Activated CD4-positive, alpha-beta T cell treated with anti-CD3 and anti-CD28 coated beads, Interleukin-2, amount 10 ng/mL, durations not matched to agents 24 days and 14 days (primary cell): Measurements from ENCODE around the gene GPR39. TPM values are rescaled to one million over a fixed set of nuclear protein-coding genes. Genes with fewer than 3 reads are reported as not detected.
"Not testable (repeated sequence)": the region's sequence is repeated elsewhere in the genome, so short reads cannot be mapped to it uniquely, and the experiment has no call there.

Experiments used
- DNase-seq: peaks from one replicate; pipeline ENCODE4 v3.0.0; 2022
- H3K27ac Mint-ChIP-seq: one replicate; pipeline ENCODE4 v1.8.0; 2022; ENCODE audit warnings: mild to moderate bottlenecking, mixed read lengths
- H3K27me3 Mint-ChIP-seq: one replicate; pipeline ENCODE4 v1.8.0; 2022; ENCODE audit warnings: mixed read lengths
- H3K36me3 Mint-ChIP-seq: one replicate; pipeline ENCODE4 v1.8.0; 2022; ENCODE audit warnings: low read depth, mild to moderate bottlenecking, mixed read lengths
- H3K4me1 Mint-ChIP-seq: one replicate; pipeline ENCODE4 v1.8.0; 2021; ENCODE audit warnings: mixed read lengths
- H3K4me3 Mint-ChIP-seq: one replicate; pipeline ENCODE4 v1.8.0; 2022; ENCODE audit warnings: mild to moderate bottlenecking, moderate library complexity, mixed read lengths
- H3K9me3 Mint-ChIP-seq: one replicate; pipeline ENCODE4 v1.8.0; 2021; ENCODE audit warnings: mixed read lengths
- intact Hi-C: fragments of 100-400 bp; cut with micrococcal nuclease; formaldehyde crosslinking; loops from one replicate; pipeline ENCODE4 v1.15.1; 2023
- total RNA-seq: library from RNA; stranded (reverse); gene quantifications from 2 replicates; pipeline ENCODE4 v1.2.3, GENCODE V29; 2022

Gene GPR39
- total RNA-seq, 1 donor from 2014 or later, result not detected

DNA sequence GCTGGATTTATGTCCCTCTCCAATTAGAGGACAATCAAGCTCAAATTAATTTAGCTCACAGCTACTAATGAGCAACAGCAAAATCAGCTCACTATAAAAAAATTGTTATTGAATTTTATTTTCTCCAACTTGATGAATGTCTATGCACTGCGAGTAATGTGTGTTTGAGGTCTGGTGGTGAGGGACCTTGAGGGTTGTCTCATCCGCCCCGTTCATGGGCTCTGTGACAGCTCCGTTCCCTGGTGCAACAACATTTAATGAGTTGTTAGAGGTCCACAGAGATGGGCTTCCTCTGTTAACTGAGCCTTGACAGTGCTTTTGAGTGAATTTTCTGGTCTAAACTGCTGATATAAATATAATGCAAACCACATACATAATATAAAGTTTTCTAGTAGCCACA, 101.7 kb downstream of the GPR39 start:
- Mint-ChIP-seq H3K4me1 (no peaks in the 10 kb centered on the region), H3K36me3 (no peaks in the 10 kb centered on the region), H3K27ac (no peak overlapping the region), H3K27me3 (no peaks in the 10 kb centered on the region), H3K9me3 (no peaks in the 10 kb centered on the region), H3K4me3 (no peak overlapping the region)
- intact Hi-C loops, result no loop called here
- DNase-seq, result no peak

- Mint-ChIP-seq H3K4me3 (no peak overlapping the region), H3K27ac (no peak overlapping the region), H3K4me1 (no peaks in the 10 kb centered on the region), H3K9me3 (no peaks in the 10 kb centered on the region), H3K36me3 (no peaks in the 10 kb centered on the region), H3K27me3 (no peaks in the 10 kb centered on the region)
- intact Hi-C loops, result no loop called here
- no peak for DNase-seq
Measured at GRCh38 chr2:132519566-132519965, 103.0 kb downstream of the GPR39 start.

GRCh38 chr2:132521341-132521740, 104.7 kb downstream of the GPR39 start:
- Mint-ChIP-seq H3K4me1 (no peaks in the 10 kb centered on the region), H3K4me3 (no peak overlapping the region), H3K36me3 (no peaks in the 10 kb centered on the region), H3K27me3 (no peaks in the 10 kb centered on the region), H3K27ac (no peak overlapping the region), H3K9me3 (no peaks in the 10 kb centered on the region)
- intact Hi-C loops, result no loop called here
- DNase-seq, result no peak

- Mint-ChIP-seq H3K27me3 (no peaks in the 10 kb centered on the region), H3K9me3 (no peaks in the 10 kb centered on the region), H3K36me3 (no peaks in the 10 kb centered on the region), H3K4me3 (no peak overlapping the region), H3K4me1 (no peaks in the 10 kb centered on the region), H3K27ac (no peak overlapping the region)
- intact Hi-C loops, result no loop called here
- DNase-seq, result no peak
Measured at GRCh38 chr2:132522901-132523300, 106.3 kb downstream of the GPR39 start.

GRCh38 chr2:132537061-132537460, 120.5 kb downstream of the GPR39 start:
- H3K9me3 Mint-ChIP-seq, H3K4me1 Mint-ChIP-seq, intact Hi-C loops, H3K4me3 Mint-ChIP-seq, DNase-seq, H3K27ac Mint-ChIP-seq, H3K27me3 Mint-ChIP-seq, H3K36me3 Mint-ChIP-seq: not testable (repeated sequence)

GRCh38 chr2:132538331-132538855, 121.8 kb downstream of the GPR39 start:
- Mint-ChIP-seq H3K36me3 (no peaks in the 10 kb centered on the region), H3K4me1 (no peaks in the 10 kb centered on the region), H3K9me3 (peaks cover 3% of the 10 kb centered on the region), H3K4me3 (no peak overlapping the region), H3K27me3 (no peaks in the 10 kb centered on the region), H3K27ac (no peak overlapping the region)
- DNase-seq, result no peak
- intact Hi-C loops, result no loop called here

- H3K9me3 Mint-ChIP-seq, result no peaks in the 10 kb centered on the region
- intact Hi-C loops, result no loop called here
- H3K27ac Mint-ChIP-seq, result no peak overlapping the region
Measured at GRCh38 chr2:132540166-132540565, 123.6 kb downstream of the GPR39 start.

GRCh38 chr2:132542953-132543569, 126.5 kb downstream of the GPR39 start:
- no peak for DNase-seq
- Mint-ChIP-seq H3K4me3 (no peak overlapping the region), H3K36me3 (no peaks in the 10 kb centered on the region), H3K9me3 (no peaks in the 10 kb centered on the region), H3K27me3 (no peaks in the 10 kb centered on the region), H3K27ac (no peak overlapping the region), H3K4me1 (no peaks in the 10 kb centered on the region)
- intact Hi-C loops, result no loop called here

More at GRCh38 chr2:132540166-132540565, 123.6 kb downstream of the GPR39 start:
- H3K36me3 Mint-ChIP-seq, result no peaks in the 10 kb centered on the region
- H3K4me1 Mint-ChIP-seq, result no peaks in the 10 kb centered on the region
- no peak for DNase-seq
- H3K27me3 Mint-ChIP-seq, result no peaks in the 10 kb centered on the region
- no peak overlapping the region for H3K4me3 Mint-ChIP-seq

DNA sequence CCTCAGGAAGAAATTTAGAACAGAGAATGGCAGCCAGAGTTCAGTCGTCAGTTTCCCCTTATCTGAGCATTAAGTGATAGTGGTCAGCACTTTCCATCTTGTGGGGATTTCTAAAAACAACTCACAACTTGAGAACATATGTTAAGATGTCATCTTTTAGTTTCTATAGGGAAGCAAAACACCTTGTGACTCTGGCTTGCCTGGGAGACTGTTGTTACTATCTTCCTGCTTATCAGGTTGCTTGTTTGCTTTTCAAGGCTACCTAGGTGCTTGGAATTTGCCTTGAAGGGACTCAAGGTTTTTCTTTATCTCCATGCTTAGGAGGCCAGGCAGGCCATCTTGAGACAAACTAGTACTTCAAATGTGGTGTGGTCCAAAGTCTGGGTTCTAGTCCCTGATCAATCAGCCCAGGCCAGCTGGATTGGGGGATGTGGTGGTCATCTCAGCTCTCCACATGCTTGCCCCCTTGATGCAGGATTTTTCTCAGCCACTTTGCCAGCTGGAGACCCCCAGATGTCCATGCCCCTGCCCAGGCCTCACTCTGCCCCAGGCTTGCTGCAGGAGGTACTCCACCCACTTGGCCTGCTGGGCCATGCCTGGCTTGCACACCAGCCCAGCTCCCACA, 127.5 kb downstream of the GPR39 start:
- DNase-seq, result no peak
- no peaks in the 10 kb centered on the region for H3K9me3 Mint-ChIP-seq
- H3K36me3 Mint-ChIP-seq, result no peaks in the 10 kb centered on the region
- intact Hi-C loops, result no loop called here
- H3K4me3 Mint-ChIP-seq, result no peak overlapping the region
- no peaks in the 10 kb centered on the region for H3K27me3 Mint-ChIP-seq
- no peaks in the 10 kb centered on the region for H3K4me1 Mint-ChIP-seq
- no peak overlapping the region for H3K27ac Mint-ChIP-seq

- H3K4me3 Mint-ChIP-seq, result no peak overlapping the region
- H3K27ac Mint-ChIP-seq, result no peak overlapping the region
- H3K4me1 Mint-ChIP-seq, result no peaks in the 10 kb centered on the region
- no peaks in the 10 kb centered on the region for H3K36me3 Mint-ChIP-seq
- intact Hi-C loops, result no loop called here
- no peaks in the 10 kb centered on the region for H3K9me3 Mint-ChIP-seq
- no peaks in the 10 kb centered on the region for H3K27me3 Mint-ChIP-seq
- peak; percentile 83 for DNase-seq
Measured at GRCh38 chr2:132547090-132547687, 130.6 kb downstream of the GPR39 start.

DNA sequence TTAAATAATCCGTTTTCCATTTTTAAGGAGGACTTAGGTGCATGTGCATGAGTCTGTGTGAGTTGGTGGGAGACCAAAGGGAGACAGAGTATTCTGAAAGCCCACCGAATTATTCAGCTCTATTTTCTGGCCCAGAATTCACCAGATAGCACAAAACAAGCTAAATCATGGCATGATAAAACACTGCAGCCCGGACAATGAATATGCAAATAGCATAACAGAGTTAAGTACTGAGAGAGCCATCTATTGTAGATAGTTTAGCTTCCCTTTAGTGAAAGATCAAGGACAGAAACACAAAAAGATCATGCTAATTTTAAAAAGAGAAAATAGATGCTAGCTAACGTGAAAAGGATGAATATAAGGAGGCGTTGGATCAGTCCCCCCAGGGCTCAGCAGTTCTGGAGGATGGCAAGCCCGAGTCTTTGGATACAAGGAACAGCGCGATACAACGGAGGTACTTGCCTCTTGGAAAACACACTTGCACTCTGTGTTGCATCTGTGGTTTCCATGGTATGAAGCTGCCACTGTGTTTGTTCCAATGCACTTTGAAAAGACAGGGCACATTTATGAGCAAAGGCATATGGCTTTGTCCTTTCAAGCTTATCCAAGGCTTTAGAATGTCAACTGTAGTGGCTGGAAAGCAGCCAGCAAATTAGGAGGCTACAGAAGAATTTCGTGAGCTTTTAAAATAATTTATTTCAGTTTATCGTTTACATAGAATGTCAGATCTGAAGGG, 133.5 kb downstream of the GPR39 start:
- intact Hi-C loops, result no loop called here

GRCh38 chr2:132550946-132551345, 134.3 kb downstream of the GPR39 start:
- intact Hi-C loops, result no loop called here
- Mint-ChIP-seq H3K9me3 (no peaks in the 10 kb centered on the region), H3K27me3 (no peaks in the 10 kb centered on the region), H3K4me1 (no peaks in the 10 kb centered on the region), H3K4me3 (no peak overlapping the region), H3K36me3 (no peaks in the 10 kb centered on the region), H3K27ac (no peak overlapping the region)
- no peak for DNase-seq

More for the DNA sequence above, 133.5 kb downstream of the GPR39 start:
- Mint-ChIP-seq H3K36me3 (no peaks in the 10 kb centered on the region), H3K27me3 (no peaks in the 10 kb centered on the region), H3K4me1 (no peaks in the 10 kb centered on the region), H3K9me3 (no peaks in the 10 kb centered on the region), H3K4me3 (no peak overlapping the region), H3K27ac (no peak overlapping the region)
- DNase-seq, result no peak

DNA sequence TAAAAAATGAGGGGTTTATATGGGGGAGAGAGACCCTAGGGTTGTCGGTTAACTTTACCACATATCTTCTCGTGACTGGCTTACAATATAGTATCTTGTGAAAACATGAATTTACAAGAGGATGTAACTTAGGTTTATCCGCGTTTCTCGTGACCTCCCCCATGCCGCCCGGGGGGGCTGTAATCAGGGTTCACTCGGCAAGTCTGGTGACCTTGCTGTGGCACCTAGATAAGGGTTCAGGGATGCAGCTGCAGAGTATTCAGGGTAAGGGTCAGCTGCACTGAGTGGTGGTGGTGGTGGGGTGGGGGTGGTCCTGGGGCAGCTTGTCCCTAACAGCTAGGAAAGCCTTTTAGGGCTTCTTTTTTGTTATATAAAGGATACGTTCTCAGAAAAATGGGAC, 141.1 kb downstream of the GPR39 start:
- intact Hi-C loops, result no loop called here
- Mint-ChIP-seq H3K4me1 (no peaks in the 10 kb centered on the region), H3K4me3 (no peak overlapping the region), H3K27me3 (no peaks in the 10 kb centered on the region), H3K27ac (no peak overlapping the region), H3K36me3 (no peaks in the 10 kb centered on the region), H3K9me3 (no peaks in the 10 kb centered on the region)
- no peak for DNase-seq

- H3K27ac Mint-ChIP-seq, result no peak overlapping the region
- H3K4me3 Mint-ChIP-seq, result no peak overlapping the region
- no peaks in the 10 kb centered on the region for H3K27me3 Mint-ChIP-seq
- intact Hi-C loops, result no loop called here
- DNase-seq, result no peak
- no peaks in the 10 kb centered on the region for H3K36me3 Mint-ChIP-seq
- H3K9me3 Mint-ChIP-seq, result no peaks in the 10 kb centered on the region
- no peaks in the 10 kb centered on the region for H3K4me1 Mint-ChIP-seq
Measured at GRCh38 chr2:132559326-132559725, 142.7 kb downstream of the GPR39 start.
